Ovary (tissue), 9 donors: ENCODE measurements around the gene TNS1. TPM values are rescaled to one million over a fixed set of nuclear protein-coding genes. Genes with fewer than 3 reads are reported as not detected.
A peak's percentile ranks its signal among the peaks of the same experiment; 100 is the strongest.

Experiments
- DNase-seq, 5 donors: peaks; one replicate each; pipeline ENCODE4 v3.0.0-alpha.2; 2019 to 2020
- H3K27ac ChIP-seq, 2 donors: fragments of 200-600 bp; one replicate each; pipeline versions ENCODE4 v1.5.1 to v1.8.0; 2019 to 2022
- H3K27me3 ChIP-seq: fragments of 200-600 bp; one replicate; pipeline ENCODE4 v1.8.0; 2022
- H3K36me3 ChIP-seq: fragments of 200-600 bp; sonication (generic); one replicate; pipeline ENCODE4 v1.5.1; 2019
- H3K4me1 ChIP-seq: one replicate; pipeline ENCODE4 v1.8.1; 2013; ENCODE audit warnings: mild to moderate bottlenecking, moderate library complexity; ENCODE audit not compliant: insufficient read depth
- H3K4me3 ChIP-seq: fragments of 200-600 bp; sonication (generic); one replicate; pipeline ENCODE4 v1.5.1; 2017
- H3K9me3 ChIP-seq, 2 donors: fragments of 200-600 bp in 1 of 2; sonication (generic) in 1 of 2; one replicate each; pipeline versions ENCODE4 v1.5.1 to v1.8.1; 2013 to 2019; ENCODE audit warnings: mild to moderate bottlenecking in 1 of 2, moderate library complexity in 1 of 2
- EP300 ChIP-seq: sonication (generic); formaldehyde crosslinking; IDR thresholded peaks from one replicate; pipeline ENCODE4 v1.6.1; 2017; ENCODE audit warnings: antibody characterized with exemption
- POLR2A ChIP-seq: fragments of 450-650 bp; IDR thresholded peaks from one replicate; pipeline ENCODE4 v1.6.1; 2017; ENCODE audit warnings: antibody characterized with exemption, mild to moderate bottlenecking, moderate library complexity
- WGBS, 3 donors: extraction: QIAGEN DNeasy Blood & Tissue Kit in 1 of 3; methylation state at CpG; one replicate each; pipeline versions ENCODE4 v1.1.5 to v1.1.7; 2013 to 2017; 5-methylcytosine and 5-hydroxymethylcytosine counted together
- intact Hi-C, 4 donors: fragments of 100-400 bp; cut with DNase I; formaldehyde crosslinking; loops; one replicate each; pipeline versions ENCODE4 v1.11.0 to v1.15.1; 2022 to 2023
- polyA plus RNA-seq, 2 donors: library from polyadenylated mRNA; stranded (reverse); fragments of 200-250 nt in 1 of 2; fragments of 350-450 nt in 1 of 2; fragmentation: Illumina TruSeq in 1 of 2; extraction: RNeasy Lipid Tissue Mini Kit (QIAGEN cat#74804) in 1 of 2; gene quantifications; one replicate each; pipeline ENCODE4 v1.2.3, GENCODE V29; 2013 to 2014
- total RNA-seq, 7 donors: library from RNA; depleted of rRNA in 2 of 7; stranded (reverse); fragments of >200 nt in 2 of 7; fragmentation: NEBNext Ultra II Directional in 3 of 7; extraction: Animal tissue kit (Norgen Biotek cat#: 25700) in 3 of 7; gene quantifications; one replicate each; pipeline versions ENCODE4 v1.1.0 to v1.2.4, GENCODE V29; 2016 to 2023
- TF ChIP-seq, protein P1 (sequence below), 3 donors: fragments of 450-650 bp in 2 of 3; fragments of 200-600 bp in 1 of 3; IDR thresholded peaks; one replicate each; pipeline versions ENCODE4 v1.5.1 to v1.8.0; 2016 to 2022; ENCODE audit warnings: antibody characterized with exemption in 3 of 3, mild to moderate bottlenecking in 1 of 3
- donor health status: DM: no; HTN: no; CAD: no; lungs with moderate emphysema.
- donor health status: DM: no; HTN: no; CAD: no.
- donor health status: Bipolar disorder and iron deficiency.
- donor health status: DM: yes; HTN: yes; CAD: no.
- donor health status: DM: no; HTN: no; CAD: no.
- donor health status: DM: yes; HTN: yes; CAD: no.

The TNS1 gene
- total and polyA plus RNA-seq, 9 donors: 140 to 568 (median 356) TPM

DNA sequence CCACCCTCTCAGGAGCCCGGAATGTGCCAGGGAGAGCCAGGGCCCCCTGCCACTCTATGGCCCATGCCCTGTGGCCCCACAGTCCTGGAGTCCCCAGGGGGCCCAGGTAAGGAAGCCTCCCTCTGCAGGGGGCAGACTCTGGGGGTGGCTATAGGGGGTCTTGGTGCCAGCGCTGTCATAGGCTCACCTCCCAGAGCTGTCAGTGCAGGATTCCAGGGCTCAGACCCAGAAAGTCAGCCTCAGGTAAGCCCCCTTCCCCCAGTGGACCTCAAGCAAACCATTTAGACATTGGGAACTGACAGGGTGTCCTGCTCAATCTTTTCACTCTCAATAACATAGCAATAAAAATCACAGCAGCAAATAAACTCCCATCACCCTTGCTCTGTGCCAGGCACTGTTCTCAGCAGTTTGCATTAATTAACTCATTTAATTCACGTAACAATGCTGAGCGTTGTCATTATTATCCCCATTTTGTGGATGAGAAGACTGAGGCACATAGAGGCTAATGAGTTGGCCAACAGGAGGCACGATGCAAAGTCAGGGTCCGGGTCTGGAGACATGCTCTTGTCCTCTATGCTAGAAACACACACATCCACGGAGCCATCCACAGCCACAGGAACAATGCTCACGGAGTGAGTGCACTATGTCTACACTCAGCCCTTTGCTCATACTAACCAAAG is 79.6 kb downstream of the TNS1 start:
- no peak for TF ChIP-seq POLR2A
- no peak for TF ChIP-seq EP300
- TF ChIP-seq, protein P1, sequence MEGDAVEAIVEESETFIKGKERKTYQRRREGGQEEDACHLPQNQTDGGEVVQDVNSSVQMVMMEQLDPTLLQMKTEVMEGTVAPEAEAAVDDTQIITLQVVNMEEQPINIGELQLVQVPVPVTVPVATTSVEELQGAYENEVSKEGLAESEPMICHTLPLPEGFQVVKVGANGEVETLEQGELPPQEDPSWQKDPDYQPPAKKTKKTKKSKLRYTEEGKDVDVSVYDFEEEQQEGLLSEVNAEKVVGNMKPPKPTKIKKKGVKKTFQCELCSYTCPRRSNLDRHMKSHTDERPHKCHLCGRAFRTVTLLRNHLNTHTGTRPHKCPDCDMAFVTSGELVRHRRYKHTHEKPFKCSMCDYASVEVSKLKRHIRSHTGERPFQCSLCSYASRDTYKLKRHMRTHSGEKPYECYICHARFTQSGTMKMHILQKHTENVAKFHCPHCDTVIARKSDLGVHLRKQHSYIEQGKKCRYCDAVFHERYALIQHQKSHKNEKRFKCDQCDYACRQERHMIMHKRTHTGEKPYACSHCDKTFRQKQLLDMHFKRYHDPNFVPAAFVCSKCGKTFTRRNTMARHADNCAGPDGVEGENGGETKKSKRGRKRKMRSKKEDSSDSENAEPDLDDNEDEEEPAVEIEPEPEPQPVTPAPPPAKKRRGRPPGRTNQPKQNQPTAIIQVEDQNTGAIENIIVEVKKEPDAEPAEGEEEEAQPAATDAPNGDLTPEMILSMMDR (IDR thresholded peaks at IDR 0.05): no peak
- H3K4me3 ChIP-seq: no peak overlapping the region

DNA sequence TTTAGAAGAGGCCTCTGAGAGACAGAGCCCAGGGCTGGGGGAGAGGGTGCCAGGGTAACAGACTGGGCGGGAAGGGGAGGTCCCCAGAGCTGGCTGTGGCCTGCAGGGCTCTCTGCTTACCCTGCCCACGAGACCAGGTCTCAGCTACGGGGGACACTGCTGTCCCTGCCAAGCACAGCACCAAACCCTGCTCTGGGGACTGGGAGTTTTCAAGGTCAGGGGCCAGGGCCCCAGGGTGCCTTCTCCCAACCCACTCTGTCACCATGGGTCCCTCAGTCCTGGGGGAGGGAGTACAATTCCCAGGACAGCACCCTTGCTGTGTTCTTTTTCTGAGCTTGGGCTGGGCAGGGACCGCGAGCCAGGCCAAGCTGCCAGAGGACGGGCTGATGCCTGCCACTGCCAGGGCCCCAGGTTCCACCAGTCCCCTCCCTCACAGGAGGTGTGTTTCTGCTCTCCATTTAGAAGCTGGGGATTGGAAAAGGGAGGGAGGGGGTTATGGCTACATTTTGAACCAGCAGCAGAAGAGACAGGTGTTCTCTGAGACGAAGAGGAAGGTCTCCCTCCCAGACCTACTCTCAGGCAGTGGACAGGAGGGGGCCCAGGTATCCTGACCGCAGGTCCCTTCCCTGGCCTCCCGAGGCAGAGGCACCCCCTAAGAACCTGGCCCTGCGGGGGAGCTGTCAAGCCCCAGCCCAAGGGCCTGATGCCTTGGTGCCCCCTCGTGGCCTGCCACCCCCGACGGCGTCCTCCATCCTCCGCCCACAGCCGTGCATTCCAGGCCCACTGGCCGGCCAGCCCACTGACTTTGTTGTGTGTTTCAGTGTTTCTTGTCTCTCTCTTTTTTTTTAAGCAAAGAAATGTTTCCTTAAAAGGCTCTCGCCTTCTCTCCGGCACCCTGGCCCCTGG is 80.4 kb downstream of the TNS1 start:
- H3K27me3 ChIP-seq: no peaks in the 10 kb centered on the region
- no peaks in the 10 kb centered on the region for H3K9me3 ChIP-seq
- peak overlapping the region; percentile 82 to 83 for H3K27ac ChIP-seq
- intact Hi-C loops: no loop called here
- peak; percentile 72 to 88 (median 79) for DNase-seq
- no peak overlapping the region for H3K4me3 ChIP-seq
- TF ChIP-seq EP300 (no peak), POLR2A (peak; percentile 20)
- TF ChIP-seq, protein P1 (IDR thresholded peaks at IDR 0.05): peak in 1 of 3 donors; percentile 11
- WGBS, 3 donors: 23 to 30% (median 25%) methylated on average over 19 of the region's 19 CpGs
- H3K36me3 ChIP-seq: no peaks in the 10 kb centered on the region
- peaks cover 46% of the 10 kb centered on the region for H3K4me1 ChIP-seq

More for the DNA sequence above, 79.6 kb downstream of the TNS1 start:
- intact Hi-C loops: no loop called here
- no peak for DNase-seq
- WGBS, 3 donors: 66 to 67% (median 66%) methylated on average over 8 of the region's 8 CpGs
- peak overlapping the region; percentile 82 to 83 for H3K27ac ChIP-seq
- H3K27me3 ChIP-seq: no peaks in the 10 kb centered on the region
- peaks cover 48% of the 10 kb centered on the region for H3K4me1 ChIP-seq
- H3K36me3 ChIP-seq: no peaks in the 10 kb centered on the region
- H3K9me3 ChIP-seq: no peaks in the 10 kb centered on the region

DNA sequence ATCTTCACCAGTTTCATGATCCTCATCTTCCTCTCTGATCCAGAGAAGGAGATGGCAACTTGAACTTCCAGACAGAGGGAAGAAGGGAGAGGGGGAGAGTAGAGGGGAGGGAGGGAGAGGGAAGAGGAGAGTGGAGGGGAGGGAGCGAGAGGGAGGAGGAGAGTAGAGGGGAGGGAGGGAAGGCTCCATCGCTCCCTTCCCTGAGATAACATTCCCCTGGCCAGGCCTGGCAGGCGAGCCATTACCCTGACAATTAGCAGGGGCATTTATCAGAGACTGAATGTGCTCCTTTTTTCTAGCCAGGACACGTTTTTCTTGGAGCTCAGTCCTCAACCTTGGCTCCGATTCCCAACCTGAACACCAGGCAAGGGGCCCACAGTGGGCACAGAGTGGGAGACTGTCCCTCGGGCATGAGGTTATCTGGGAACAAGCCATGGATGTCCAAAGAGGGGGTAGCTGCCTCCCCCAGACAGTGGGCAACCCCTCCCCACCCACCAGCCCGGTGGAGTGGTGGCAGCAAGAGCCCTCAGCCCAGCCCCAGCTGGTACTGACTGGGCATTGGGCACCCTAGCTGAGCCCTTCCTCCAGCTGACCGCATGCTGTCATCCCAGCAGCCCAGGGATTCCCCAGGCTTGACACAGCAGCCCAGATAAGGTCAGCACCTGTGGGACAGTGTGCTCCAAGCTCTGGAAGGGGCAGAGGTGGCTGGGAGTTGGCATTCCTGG is 81.8 kb downstream of the TNS1 start:
- TF ChIP-seq, protein P1 (IDR thresholded peaks at IDR 0.05): no peak
- TF ChIP-seq POLR2A (no peak), EP300 (no peak)
- DNase-seq: peak in 4 of 5 donors; percentile 66 to 80 (median 74)
- H3K4me1 ChIP-seq: peaks cover 54% of the 10 kb centered on the region
- 22 to 24% (median 23%) methylated on average over 8 of the region's 8 CpGs for WGBS, 3 donors
- intact Hi-C loops: no loop called here
- H3K4me3 ChIP-seq: peak overlapping the region; percentile 2
- no peaks in the 10 kb centered on the region for H3K9me3 ChIP-seq
- H3K36me3 ChIP-seq: no peaks in the 10 kb centered on the region
- peak overlapping the region; percentile 64 to 83 for H3K27ac ChIP-seq
- H3K27me3 ChIP-seq: no peaks in the 10 kb centered on the region

DNA sequence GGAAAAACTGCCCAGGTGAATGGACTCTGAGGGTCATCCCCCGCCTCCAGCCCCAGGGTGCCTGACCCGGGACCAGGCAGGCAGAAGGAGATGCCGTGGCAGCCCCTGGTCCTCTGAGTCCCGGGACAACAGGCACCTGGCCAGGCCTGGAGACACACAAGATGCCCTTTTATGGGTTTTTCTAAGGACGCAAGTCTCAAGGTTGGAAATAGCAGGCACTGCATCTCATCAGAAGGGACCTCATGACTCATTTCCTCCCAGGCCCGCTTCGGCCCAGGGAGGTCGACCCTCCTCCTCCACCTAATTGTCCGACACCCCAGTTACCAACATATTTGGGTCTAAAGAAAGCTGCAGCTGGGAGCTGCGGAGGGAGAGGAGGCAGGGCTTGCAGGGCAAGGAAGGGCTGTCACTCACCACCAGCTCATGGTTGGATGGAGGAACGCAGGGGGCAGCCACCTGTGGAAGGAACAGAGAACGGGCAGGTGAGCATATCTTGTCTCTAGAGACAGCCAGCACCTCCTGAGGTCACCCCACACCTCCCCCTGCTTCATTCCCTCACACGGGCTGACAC is 82.9 kb downstream of the TNS1 start:
- DNase-seq: peak in 4 of 5 donors; percentile 63 to 80 (median 65)
- Histone ChIP-seq H3K27ac (peak overlapping the region; percentile 52 to 83), H3K27me3 (no peaks in the 10 kb centered on the region), H3K9me3 (no peaks in the 10 kb centered on the region), H3K4me1 (peaks cover 60% of the 10 kb centered on the region), H3K4me3 (no peak overlapping the region), H3K36me3 (no peaks in the 10 kb centered on the region)
- TF ChIP-seq, protein P1 (IDR thresholded peaks at IDR 0.05): no peak
- TF ChIP-seq EP300: peak; percentile 56
- 17 to 26% (median 22%) methylated on average over 13 of the region's 13 CpGs for WGBS, 3 donors
- intact Hi-C loops: no loop called here
